ENCODE measurements around the gene STAG1. TPM values are rescaled to one million over a fixed set of nuclear protein-coding genes. Genes with fewer than 3 reads are reported as not detected.

Gene STAG1
- total and polyA plus RNA-seq, 2 experiments from 2014 or later = 9.0 to 21.9 TPM

Small RNA genes within 50 kb of the gene (small RNA-seq; reads per million reads assigned to genes)
- gene RNU6-1284P (ENCODE audit: low replicate concordance) = not detected
- gene RNU6-789P (ENCODE audit: low replicate concordance) = not detected

Other genes with a start within 250 kb of the STAG1 start
- gene SLC35G2, start 66.7 kb upstream of the STAG1 start, total RNA-seq (2014; rRNA removed; shearing (Covaris generic)) = 3.3 and 8.8 TPM in 2 replicates
- 6.0 and 6.8 TPM in 2 replicates for gene SLC35G2, start 66.7 kb upstream of the STAG1 start, polyA plus RNA-seq (2016; fragmentation: Nextera tagmentation; extraction: Ambion mirVana)
- 27.1 and 28.4 TPM in 2 replicates for gene NCK1, start 109.8 kb upstream of the STAG1 start, total RNA-seq (2014; rRNA removed; shearing (Covaris generic))
- gene NCK1, start 109.8 kb upstream of the STAG1 start, polyA plus RNA-seq (2016; fragmentation: Nextera tagmentation; extraction: Ambion mirVana) = 18.6 and 28.7 TPM in 2 replicates
- gene IL20RB, start 205.6 kb upstream of the STAG1 start, total RNA-seq (2014; rRNA removed; shearing (Covaris generic)) = 2.1 and 4.6 TPM in 2 replicates
- 1.7 TPM in 2 replicates for gene IL20RB, start 205.6 kb upstream of the STAG1 start, polyA plus RNA-seq (2016; fragmentation: Nextera tagmentation; extraction: Ambion mirVana)